Suprapubic skin (tissue), 3 donors: ENCODE data around the gene PIGR.

Source experiments
- CTCF ChIP-seq, 2 donors: fragments of 200-600 bp in 1 of 2; fragments of 450-650 bp in 1 of 2; sonication (generic) in 1 of 2; IDR thresholded peaks; one replicate each; pipeline ENCODE4 v1.5.1; 2016 to 2019; ENCODE audit warnings: antibody characterized with exemption in 2 of 2, mild to moderate bottlenecking in 1 of 2, moderate library complexity in 1 of 2
- EP300 ChIP-seq: sonication (generic); formaldehyde crosslinking; IDR thresholded peaks from one replicate; pipeline ENCODE4 v1.6.1; 2017; ENCODE audit warnings: antibody characterized with exemption
- POLR2A ChIP-seq, 2 donors: fragments of 450-650 bp; IDR thresholded peaks; one replicate each; pipeline ENCODE4 v1.6.1; 2017; ENCODE audit warnings: antibody characterized with exemption in 2 of 2, mild to moderate bottlenecking in 2 of 2, moderate library complexity in 2 of 2

- TF ChIP-seq EP300 (no peak), CTCF (IDR thresholded peaks at IDR 0.05) (no peak), POLR2A (IDR thresholded peaks at IDR 0.05) (no peak)
Observed at GRCh38 chr1:206921772-206922265, 24.4 kb downstream of the PIGR start, which contains the start of gene FCMR.
